ENCODE results near the gene ATXN1. TPM values are rescaled to one million over a fixed set of nuclear protein-coding genes. Genes with fewer than 3 reads are reported as not detected.
A peak's percentile ranks its signal among the peaks of the same experiment; 100 is the strongest.

ATXN1 gene
- total and polyA plus RNA-seq, 2 of the 13 experiments (the other 11 are each of a cell fraction or from before 2014, with no cell fraction given), result 20.7 to 39.5 TPM

GRCh38 chr6:16491666-16492313 is 269.5 kb downstream of the ATXN1 start (continued):
- no peak for TF ChIP-seq SMAD1 (CRISPR knock-in tag; IDR thresholded peaks at IDR 0.05; ENCODE audit: borderline replicate concordance, low read depth)
- no peak for TF ChIP-seq ZKSCAN5 (CRISPR knock-in tag; IDR thresholded peaks at IDR 0.05)
- TF ChIP-seq TAF15 (IDR thresholded peaks at IDR 0.05; ENCODE audit: low read depth, low read length, poor library complexity, severe bottlenecking), result no peak
- TF ChIP-seq HOXA3 (CRISPR knock-in tag; IDR thresholded peaks at IDR 0.05), result 0 out of 2 replicates have a peak, but pooled peaks have one; percentile 13
- no peak for TF ChIP-seq TP53 (CRISPR knock-in tag; conservative IDR thresholded peaks at IDR 0.05)
- no peak for TF ChIP-seq KMT2A (CRISPR knock-in tag; IDR thresholded peaks at IDR 0.05)
- TF ChIP-seq HNRNPH1 (optimal IDR thresholded peaks at IDR 0.05; ENCODE audit: low read depth, low read length), result no peak
- TF ChIP-seq TOPORS (CRISPR knock-in tag; IDR thresholded peaks at IDR 0.05), result no peak
- TF ChIP-seq NR2F2 (IDR thresholded peaks at IDR 0.05; ENCODE audit: borderline replicate concordance, low read depth), result no peak
- TF ChIP-seq SRY (CRISPR knock-in tag; IDR thresholded peaks at IDR 0.05), result no peak
- TF ChIP-seq, protein P1, sequence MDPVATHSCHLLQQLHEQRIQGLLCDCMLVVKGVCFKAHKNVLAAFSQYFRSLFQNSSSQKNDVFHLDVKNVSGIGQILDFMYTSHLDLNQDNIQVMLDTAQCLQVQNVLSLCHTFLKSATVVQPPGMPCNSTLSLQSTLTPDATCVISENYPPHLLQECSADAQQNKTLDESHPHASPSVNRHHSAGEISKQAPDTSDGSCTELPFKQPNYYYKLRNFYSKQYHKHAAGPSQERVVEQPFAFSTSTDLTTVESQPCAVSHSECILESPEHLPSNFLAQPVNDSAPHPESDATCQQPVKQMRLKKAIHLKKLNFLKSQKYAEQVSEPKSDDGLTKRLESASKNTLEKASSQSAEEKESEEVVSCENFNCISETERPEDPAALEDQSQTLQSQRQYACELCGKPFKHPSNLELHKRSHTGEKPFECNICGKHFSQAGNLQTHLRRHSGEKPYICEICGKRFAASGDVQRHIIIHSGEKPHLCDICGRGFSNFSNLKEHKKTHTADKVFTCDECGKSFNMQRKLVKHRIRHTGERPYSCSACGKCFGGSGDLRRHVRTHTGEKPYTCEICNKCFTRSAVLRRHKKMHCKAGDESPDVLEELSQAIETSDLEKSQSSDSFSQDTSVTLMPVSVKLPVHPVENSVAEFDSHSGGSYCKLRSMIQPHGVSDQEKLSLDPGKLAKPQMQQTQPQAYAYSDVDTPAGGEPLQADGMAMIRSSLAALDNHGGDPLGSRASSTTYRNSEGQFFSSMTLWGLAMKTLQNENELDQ (CRISPR knock-in tag; IDR thresholded peaks at IDR 0.05; ENCODE audit: borderline replicate concordance), result no peak
- no peak for TF ChIP-seq ZZZ3 (CRISPR knock-in tag; IDR thresholded peaks at IDR 0.05; ENCODE audit: borderline replicate concordance)
- peak; percentile 50; the same call in 1 of the 2 replicates for TF ChIP-seq CHD4 (IDR thresholded peaks at IDR 0.05; ENCODE audit: borderline replicate concordance, low read length)
- peak; percentile 41; the same call in 1 of the 2 replicates for TF ChIP-seq MED1 (CRISPR knock-in tag; IDR thresholded peaks at IDR 0.05)
- no peak for TF ChIP-seq ATRX (CRISPR knock-in tag; IDR thresholded peaks at IDR 0.05; ENCODE audit: borderline replicate concordance)
- TF ChIP-seq SCMH1 (CRISPR knock-in tag; IDR thresholded peaks at IDR 0.05; ENCODE audit: borderline replicate concordance), result no peak
- TF ChIP-seq, protein P2, sequence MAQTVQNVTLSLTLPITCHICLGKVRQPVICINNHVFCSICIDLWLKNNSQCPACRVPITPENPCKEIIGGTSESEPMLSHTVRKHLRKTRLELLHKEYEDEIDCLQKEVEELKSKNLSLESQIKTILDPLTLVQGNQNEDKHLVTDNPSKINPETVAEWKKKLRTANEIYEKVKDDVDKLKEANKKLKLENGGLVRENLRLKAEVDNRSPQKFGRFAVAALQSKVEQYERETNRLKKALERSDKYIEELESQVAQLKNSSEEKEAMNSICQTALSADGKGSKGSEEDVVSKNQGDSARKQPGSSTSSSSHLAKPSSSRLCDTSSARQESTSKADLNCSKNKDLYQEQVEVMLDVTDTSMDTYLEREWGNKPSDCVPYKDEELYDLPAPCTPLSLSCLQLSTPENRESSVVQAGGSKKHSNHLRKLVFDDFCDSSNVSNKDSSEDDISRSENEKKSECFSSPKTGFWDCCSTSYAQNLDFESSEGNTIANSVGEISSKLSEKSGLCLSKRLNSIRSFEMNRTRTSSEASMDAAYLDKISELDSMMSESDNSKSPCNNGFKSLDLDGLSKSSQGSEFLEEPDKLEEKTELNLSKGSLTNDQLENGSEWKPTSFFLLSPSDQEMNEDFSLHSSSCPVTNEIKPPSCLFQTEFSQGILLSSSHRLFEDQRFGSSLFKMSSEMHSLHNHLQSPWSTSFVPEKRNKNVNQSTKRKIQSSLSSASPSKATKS (CRISPR knock-in tag; IDR thresholded peaks at IDR 0.05), result no peak
- no peak for TF ChIP-seq ZNF552 (CRISPR knock-in tag; IDR thresholded peaks at IDR 0.05; ENCODE audit: borderline replicate concordance)
- no peak for TF ChIP-seq AKAP8 (CRISPR knock-in tag; IDR thresholded peaks at IDR 0.05)
- TF ChIP-seq SAFB2 (CRISPR knock-in tag; IDR thresholded peaks at IDR 0.05; ENCODE audit: borderline replicate concordance, low read depth), result no peak
- TF ChIP-seq, protein P3, sequence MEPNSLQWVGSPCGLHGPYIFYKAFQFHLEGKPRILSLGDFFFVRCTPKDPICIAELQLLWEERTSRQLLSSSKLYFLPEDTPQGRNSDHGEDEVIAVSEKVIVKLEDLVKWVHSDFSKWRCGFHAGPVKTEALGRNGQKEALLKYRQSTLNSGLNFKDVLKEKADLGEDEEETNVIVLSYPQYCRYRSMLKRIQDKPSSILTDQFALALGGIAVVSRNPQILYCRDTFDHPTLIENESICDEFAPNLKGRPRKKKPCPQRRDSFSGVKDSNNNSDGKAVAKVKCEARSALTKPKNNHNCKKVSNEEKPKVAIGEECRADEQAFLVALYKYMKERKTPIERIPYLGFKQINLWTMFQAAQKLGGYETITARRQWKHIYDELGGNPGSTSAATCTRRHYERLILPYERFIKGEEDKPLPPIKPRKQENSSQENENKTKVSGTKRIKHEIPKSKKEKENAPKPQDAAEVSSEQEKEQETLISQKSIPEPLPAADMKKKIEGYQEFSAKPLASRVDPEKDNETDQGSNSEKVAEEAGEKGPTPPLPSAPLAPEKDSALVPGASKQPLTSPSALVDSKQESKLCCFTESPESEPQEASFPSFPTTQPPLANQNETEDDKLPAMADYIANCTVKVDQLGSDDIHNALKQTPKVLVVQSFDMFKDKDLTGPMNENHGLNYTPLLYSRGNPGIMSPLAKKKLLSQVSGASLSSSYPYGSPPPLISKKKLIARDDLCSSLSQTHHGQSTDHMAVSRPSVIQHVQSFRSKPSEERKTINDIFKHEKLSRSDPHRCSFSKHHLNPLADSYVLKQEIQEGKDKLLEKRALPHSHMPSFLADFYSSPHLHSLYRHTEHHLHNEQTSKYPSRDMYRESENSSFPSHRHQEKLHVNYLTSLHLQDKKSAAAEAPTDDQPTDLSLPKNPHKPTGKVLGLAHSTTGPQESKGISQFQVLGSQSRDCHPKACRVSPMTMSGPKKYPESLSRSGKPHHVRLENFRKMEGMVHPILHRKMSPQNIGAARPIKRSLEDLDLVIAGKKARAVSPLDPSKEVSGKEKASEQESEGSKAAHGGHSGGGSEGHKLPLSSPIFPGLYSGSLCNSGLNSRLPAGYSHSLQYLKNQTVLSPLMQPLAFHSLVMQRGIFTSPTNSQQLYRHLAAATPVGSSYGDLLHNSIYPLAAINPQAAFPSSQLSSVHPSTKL (CRISPR knock-in tag; IDR thresholded peaks at IDR 0.05), result peak; percentile 88
- no peak for TF ChIP-seq SMAD3 (CRISPR knock-in tag; IDR thresholded peaks at IDR 0.05)
